ENCODE measurements around the gene CLCN1.

The CLCN1 gene

GRCh38 chr7:143380260-143380645 lies 64.3 kb downstream of the CLCN1 start:
- peak overlapping the region; percentile 65 for H3K4me3 ChIP-seq (ENCODE audit: low read depth, low read length)
- DNase-seq (ENCODE audit: low read depth), result peak; percentile 97
- peak; percentile 53 for TF ChIP-seq MYC (IDR thresholded peaks at IDR 0.05; ENCODE audit: low read depth, low read length)
- TF ChIP-seq MAX (IDR thresholded peaks at IDR 0.05; ENCODE audit: low read depth, low read length), result no peak
- TF ChIP-seq CTCF (IDR thresholded peaks at IDR 0.05; ENCODE audit: low read depth, low read length), result peak; percentile 97
- TF ChIP-seq POLR2A (IDR thresholded peaks at IDR 0.05; ENCODE audit: extremely low read depth, insufficient read length), result no peak

- peak; percentile 99 for DNase-seq (ENCODE audit: low read depth)
- TF ChIP-seq POLR2A (IDR thresholded peaks at IDR 0.05; ENCODE audit: extremely low read depth, insufficient read length), result peak; percentile 79
- no peak for TF ChIP-seq CTCF (IDR thresholded peaks at IDR 0.05; ENCODE audit: low read depth, low read length)
- peak; percentile 55 for TF ChIP-seq MYC (IDR thresholded peaks at IDR 0.05; ENCODE audit: low read depth, low read length)
- peak; percentile 29; the same call in 1 of the 2 replicates for TF ChIP-seq MAX (IDR thresholded peaks at IDR 0.05; ENCODE audit: low read depth, low read length)
- H3K4me3 ChIP-seq (ENCODE audit: low read depth, low read length), result peak within 1 kb of the TSS; percentile 92
These were observed 64.9 kb downstream of the CLCN1 start, which contains the start of gene ZYX for GRCh38 chr7:143380646-143381426. Gene ZYX (plus strand): TSS chr7:143381345. CDS start chr7:143381572, 227 bp downstream.

- H3K4me3 ChIP-seq (ENCODE audit: low read depth, low read length), result peak overlapping the region; percentile 92
- no peak for DNase-seq (ENCODE audit: low read depth)
- no peak for TF ChIP-seq CTCF (IDR thresholded peaks at IDR 0.05; ENCODE audit: low read depth, low read length)
- TF ChIP-seq MYC (IDR thresholded peaks at IDR 0.05; ENCODE audit: low read depth, low read length), result no peak
- TF ChIP-seq MAX (IDR thresholded peaks at IDR 0.05; ENCODE audit: low read depth, low read length), result no peak
- no peak for TF ChIP-seq POLR2A (IDR thresholded peaks at IDR 0.05; ENCODE audit: extremely low read depth, insufficient read length)
These were observed 65.7 kb downstream of the CLCN1 start for GRCh38 chr7:143381427-143382125.

- TF ChIP-seq CTCF (IDR thresholded peaks at IDR 0.05; ENCODE audit: low read depth, low read length) (no peak), POLR2A (IDR thresholded peaks at IDR 0.05; ENCODE audit: extremely low read depth, insufficient read length) (no peak), MYC (IDR thresholded peaks at IDR 0.05; ENCODE audit: low read depth, low read length) (no peak), MAX (IDR thresholded peaks at IDR 0.05; ENCODE audit: low read depth, low read length) (no peak)
- DNase-seq (ENCODE audit: low read depth), result no peak
- peak overlapping the region; percentile 92 for H3K4me3 ChIP-seq (ENCODE audit: low read depth, low read length)
These were observed 66.3 kb downstream of the CLCN1 start for GRCh38 chr7:143382126-143382790.

- DNase-seq (ENCODE audit: low read depth), result no peak
- H3K4me3 ChIP-seq (ENCODE audit: low read depth, low read length), result peak overlapping the region; percentile 92
- no peak for TF ChIP-seq CTCF (IDR thresholded peaks at IDR 0.05; ENCODE audit: low read depth, low read length)
- no peak for TF ChIP-seq MYC (IDR thresholded peaks at IDR 0.05; ENCODE audit: low read depth, low read length)
- TF ChIP-seq MAX (IDR thresholded peaks at IDR 0.05; ENCODE audit: low read depth, low read length), result no peak
- no peak for TF ChIP-seq POLR2A (IDR thresholded peaks at IDR 0.05; ENCODE audit: extremely low read depth, insufficient read length)
These were observed 67.1 kb downstream of the CLCN1 start for GRCh38 chr7:143382791-143383641.
